Aortic smooth muscle cell (primary cell): ENCODE results near the gene TRIM49B. TPM values are rescaled to one million over a fixed set of nuclear protein-coding genes. Genes with fewer than 3 reads are reported as not detected.

ENCODE experiments used
- total RNA-seq: library from RNA; depleted of rRNA; stranded (reverse); fragments of >200 nt; gene quantifications from 2 replicates; pipeline ENCODE4 v1.2.3, GENCODE V29; 2014

The TRIM49B gene
- total RNA-seq = not detected in 2 replicates

GRCh38 chr11:49028523-49028922 lies at the start of gene TRIM49B:
Gene TRIM49B (plus strand): TSS chr11:49028823. CDS start chr11:49031600, 2,777 bp downstream.

GRCh38 chr11:48983785-48984184 lies 44.8 kb upstream of the TRIM49B start, which contains the start of gene TRIM51G:
Gene TRIM51G (minus strand): TSS chr11:48983885. CDS start chr11:48981695, 2,190 bp downstream.

GRCh38 chr11:49059012-49059411 lies 30.4 kb downstream of the TRIM49B start, which contains the start of gene TRIM64C:
Gene TRIM64C (minus strand): TSS chr11:49059112. CDS start chr11:49059112, 0 bp downstream.

Other genes with a start within 250 kb of the TRIM49B start
- gene TRIM51G, start 44.9 kb upstream of the TRIM49B start, total RNA-seq = not detected in 2 replicates
- not detected in 2 replicates for gene TRIM64C, start 30.3 kb downstream of the TRIM49B start, total RNA-seq
- gene FOLH1, start 179.8 kb downstream of the TRIM49B start, total RNA-seq = 0.13 and 0.62 TPM in 2 replicates